Panc1 (cell line): Measurements from ENCODE around the gene ANKRD53. TPM values are rescaled to one million over a fixed set of nuclear protein-coding genes. Genes with fewer than 3 reads are reported as not detected.
A peak's percentile ranks its signal among the peaks of the same experiment; 100 is the strongest.

Source experiments
- ATAC-seq: fragments of 200-7000 bp; cut with Tn5 transposase; 2 replicates; pipeline ENCODE4 v1.9.1; 2020; ENCODE audit warnings: mild to moderate bottlenecking, moderate library complexity
- BruUV-seq: library from RNA; stranded (reverse); fragments of 400-500 nt; replicated peaks from 2 replicates; lab custom pipeline; 2021; lab: Mats Ljungman, UMichigan
- CTCF ChIA-PET: fragments of 300-600 bp; sonication (Branson Sonifier 250); formaldehyde crosslinking; loops from one replicate; lab custom pipeline; 2022; ENCODE audit warnings: antibody characterized with exemption; lab: Charles Lee
- POLR2A ChIA-PET: fragments of 300-600 bp; sonication (Branson Sonifier 250); formaldehyde crosslinking; loops from one replicate; lab custom pipeline; 2022; ENCODE audit warnings: antibody characterized with exemption; lab: Charles Lee
- DNase-seq: peaks from one replicate; pipeline ENCODE4 v3.0.0-alpha.2; 2010; ENCODE audit warnings: low read depth, low spot score
- H3K27ac ChIP-seq: 2 replicates; pipeline ENCODE4 v1.5.1; 2011; ENCODE audit warnings: mild to moderate bottlenecking, low read length, inconsistent platforms
- H3K27me3 ChIP-seq: fragments of 200-500 bp; sonication (Bioruptor generic); 2 replicates; pipeline ENCODE4 v1.6.0; 2014; ENCODE audit warnings: low read length, inconsistent platforms; ENCODE audit not compliant: control insufficient read depth, insufficient read depth
- H3K36me3 ChIP-seq: fragments of 200-500 bp; sonication (Bioruptor generic); 2 replicates; pipeline ENCODE4 v1.5.1; 2014; ENCODE audit warnings: inconsistent platforms, mild to moderate bottlenecking, low read length, moderate library complexity; ENCODE audit not compliant: control insufficient read depth, insufficient read depth
- H3K4me1 ChIP-seq: 2 replicates; pipeline ENCODE4 v1.5.1; 2011; ENCODE audit warnings: inconsistent platforms, mild to moderate bottlenecking, low read length, moderate library complexity; ENCODE audit not compliant: control insufficient read depth, insufficient read depth
- H3K4me3 ChIP-seq, 2 experiments: 2 replicates each; pipeline ENCODE4 v1.5.1; 2011 to 2012; ENCODE audit warnings: low read depth in 2 of 2, low read length in 2 of 2, mild to moderate bottlenecking in 2 of 2, inconsistent platforms in 1 of 2, moderate library complexity in 1 of 2
- H3K9me3 ChIP-seq: fragments of 200-500 bp; sonication (Bioruptor generic); 2 replicates; pipeline ENCODE4 v1.5.1; 2014; ENCODE audit warnings: low read depth, mild to moderate bottlenecking, inconsistent platforms, low read length, moderate library complexity; ENCODE audit not compliant: control insufficient read depth, insufficient read depth
- POLR2AphosphoS5 ChIP-seq: IDR thresholded peaks from 2 replicates; pipeline ENCODE4 v1.6.1; 2012; ENCODE audit warnings: mild to moderate bottlenecking, low read depth, low read length, moderate library complexity
- REST ChIP-seq, 2 experiments: IDR thresholded peaks; 2 replicates each; pipeline ENCODE4 v1.6.1; 2011 to 2012; ENCODE audit warnings: low read depth in 2 of 2, control low read depth in 1 of 2, low read length in 1 of 2, mild to moderate bottlenecking in 1 of 2, moderate library complexity in 1 of 2; ENCODE audit not compliant: insufficient read depth in 1 of 2
- SIN3A ChIP-seq: IDR thresholded peaks from 2 replicates; pipeline ENCODE4 v1.6.1; 2012; ENCODE audit warnings: low read depth, mild to moderate bottlenecking, low read length, moderate library complexity, borderline replicate concordance; ENCODE audit not compliant: insufficient read depth
- TCF7L2 ChIP-seq: IDR thresholded peaks from 2 replicates; pipeline ENCODE4 v1.6.1; 2011; ENCODE audit warnings: mild to moderate bottlenecking, low read depth, low read length, inconsistent platforms
- in situ Hi-C: cut with HindIII; loops from 2 replicates; pipeline ENCODE4 v1.10.0; 2016; ENCODE audit warnings: low sequenced_read_pairs, low pct_unique_long_range_greater_than_20kb
- intact Hi-C: fragments of 100-400 bp; cut with micrococcal nuclease; formaldehyde crosslinking; loops from one replicate; pipeline ENCODE4 v1.10.0; 2022; ENCODE audit not compliant: unreplicated experiment
- total RNA-seq: library from RNA; stranded (reverse); gene quantifications from one replicate; pipeline ENCODE4 v1.2.1, GENCODE V29; 2021; ENCODE audit not compliant: unreplicated experiment
- TF ChIP-seq, protein P1 (sequence below): fragments of 450-650 bp; IDR thresholded peaks from 2 replicates; pipeline ENCODE4 v1.5.1; 2017; ENCODE audit warnings: mild to moderate bottlenecking

The ANKRD53 gene
- total RNA-seq, 1 experiment from 2014 or later = not detected

GRCh38 chr2:70961648-70961994 lies 16.8 kb upstream of the ANKRD53 start:
- H3K27ac ChIP-seq = no peak overlapping the region
- TF ChIP-seq, protein P1, sequence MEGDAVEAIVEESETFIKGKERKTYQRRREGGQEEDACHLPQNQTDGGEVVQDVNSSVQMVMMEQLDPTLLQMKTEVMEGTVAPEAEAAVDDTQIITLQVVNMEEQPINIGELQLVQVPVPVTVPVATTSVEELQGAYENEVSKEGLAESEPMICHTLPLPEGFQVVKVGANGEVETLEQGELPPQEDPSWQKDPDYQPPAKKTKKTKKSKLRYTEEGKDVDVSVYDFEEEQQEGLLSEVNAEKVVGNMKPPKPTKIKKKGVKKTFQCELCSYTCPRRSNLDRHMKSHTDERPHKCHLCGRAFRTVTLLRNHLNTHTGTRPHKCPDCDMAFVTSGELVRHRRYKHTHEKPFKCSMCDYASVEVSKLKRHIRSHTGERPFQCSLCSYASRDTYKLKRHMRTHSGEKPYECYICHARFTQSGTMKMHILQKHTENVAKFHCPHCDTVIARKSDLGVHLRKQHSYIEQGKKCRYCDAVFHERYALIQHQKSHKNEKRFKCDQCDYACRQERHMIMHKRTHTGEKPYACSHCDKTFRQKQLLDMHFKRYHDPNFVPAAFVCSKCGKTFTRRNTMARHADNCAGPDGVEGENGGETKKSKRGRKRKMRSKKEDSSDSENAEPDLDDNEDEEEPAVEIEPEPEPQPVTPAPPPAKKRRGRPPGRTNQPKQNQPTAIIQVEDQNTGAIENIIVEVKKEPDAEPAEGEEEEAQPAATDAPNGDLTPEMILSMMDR = no peak
- TF ChIP-seq REST (IDR thresholded peaks at IDR 0.05; ENCODE audit: insufficient read depth in 1 of 2, low read depth in 2 of 2, low read length in 1 of 2) = no peak
- no peak for TF ChIP-seq SIN3A
- TF ChIP-seq TCF7L2 = no peak
- TF ChIP-seq POLR2AphosphoS5 = no peak
- no peaks in the 10 kb centered on the region for H3K9me3 ChIP-seq
- no peaks in the 10 kb centered on the region; the same call in 1 of the 2 replicates for H3K27me3 ChIP-seq
- no peaks in the 10 kb centered on the region for H3K36me3 ChIP-seq
- no peak overlapping the region for H3K4me3 ChIP-seq
- no peak for DNase-seq
- BruUV-seq = no TSS peak
- ChIA-PET CTCF (interaction anchor here (0.6 to 1.2 kb wide), 2 partner anchors 42 to 131 kb away, joined by 3 to 4 read pairs; no protein-coding TSS in a partner anchor), POLR2A (no interaction called here)
- intact Hi-C loops (no loop called here), in situ Hi-C loops (no loop called here)
- no peak for ATAC-seq
- H3K4me1 ChIP-seq = no peaks in the 10 kb centered on the region

DNA sequence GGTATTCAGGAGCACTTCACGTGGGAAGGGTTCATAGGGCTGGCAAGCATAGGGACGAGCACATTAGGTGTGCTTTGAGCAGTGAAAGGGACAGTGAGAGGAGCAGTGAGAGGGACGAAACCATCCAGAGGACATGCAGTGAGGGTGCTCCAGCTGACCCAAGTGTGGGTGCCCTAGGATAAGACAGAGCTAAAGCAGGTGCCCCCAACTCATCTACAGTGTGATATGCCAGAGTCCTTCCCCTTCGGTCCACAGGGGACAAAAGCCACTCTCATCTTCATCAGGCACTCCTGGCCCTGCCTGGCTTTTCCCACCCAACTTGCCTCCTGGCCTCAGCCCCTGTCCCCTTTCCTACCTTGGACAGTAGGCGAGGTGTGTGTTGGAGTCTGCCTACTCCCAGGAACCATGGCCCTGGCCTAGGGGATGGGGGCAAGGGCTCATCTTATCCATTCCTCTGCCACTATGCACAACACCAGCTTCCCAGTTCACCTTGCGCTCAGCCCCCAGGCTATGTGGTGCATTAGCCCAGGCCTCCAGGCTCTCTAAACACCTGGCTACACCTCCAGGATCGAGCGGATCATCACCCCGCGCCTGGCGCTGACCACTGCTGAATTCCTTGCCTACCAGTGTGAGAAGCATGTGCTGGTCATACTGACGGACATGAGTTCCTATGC lies 16.1 kb upstream of the ANKRD53 start:
- ChIA-PET CTCF (no interaction called here), POLR2A (no interaction called here)
- Histone ChIP-seq H3K36me3 (no peaks in the 10 kb centered on the region), H3K9me3 (no peaks in the 10 kb centered on the region), H3K27me3 (no peaks in the 10 kb centered on the region; the same call in 1 of the 2 replicates), H3K4me3 (no peak overlapping the region), H3K27ac (no peak overlapping the region), H3K4me1 (no peaks in the 10 kb centered on the region)
- in situ Hi-C loops = no loop called here
- intact Hi-C loops = no loop called here
- TF ChIP-seq REST (IDR thresholded peaks at IDR 0.05; ENCODE audit: insufficient read depth in 1 of 2, low read depth in 2 of 2, low read length in 1 of 2) (peak in 1 of 2 experiments; percentile 32; a peak in 1 of 4 replicates), POLR2AphosphoS5 (no peak), TCF7L2 (no peak), SIN3A (no peak)
- TF ChIP-seq, protein P1 = no peak
- DNase-seq (no peak), ATAC-seq (no peak; the same call in 1 of the 2 replicates)
- no TSS peak for BruUV-seq
